HL-60 (cell line): ENCODE data around the gene MTNR1A.

Source experiments
- POLR2AphosphoS5 ChIP-seq: IDR thresholded peaks from 2 replicates; pipeline ENCODE4 v1.6.1; 2012; ENCODE audit warnings: low read depth
- TF ChIP-seq, protein P1 (sequence below): IDR thresholded peaks from 2 replicates; pipeline ENCODE4 v1.6.1; 2012; ENCODE audit warnings: low read depth; ENCODE audit not compliant: insufficient replicate concordance
- TF ChIP-seq, protein P2 (sequence below): IDR thresholded peaks from one replicate; pipeline ENCODE4 v1.5.1; 2011; ENCODE audit warnings: low read length, control low read depth, inconsistent platforms; ENCODE audit not compliant: insufficient read depth

DNA sequence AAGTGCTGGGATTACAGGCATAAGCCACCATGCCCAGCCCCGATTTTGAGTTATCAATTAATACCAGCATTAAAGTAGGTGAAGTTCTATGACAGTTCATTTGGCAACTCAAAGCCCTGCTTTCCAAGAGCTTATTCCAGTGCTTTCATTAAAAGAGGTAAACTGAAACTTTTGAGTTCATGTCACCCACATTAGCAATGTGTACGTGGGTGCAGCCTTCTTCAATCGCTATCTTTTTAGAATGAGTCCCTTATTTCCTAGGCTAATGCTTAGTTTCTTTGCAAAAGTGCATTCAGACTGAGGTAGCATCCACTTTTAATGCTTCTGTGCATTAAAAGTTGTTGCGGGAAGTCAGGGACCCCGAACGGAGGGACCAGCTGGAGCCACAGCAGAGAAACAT, 26.1 kb upstream of the MTNR1A start:
- no peak for TF ChIP-seq POLR2AphosphoS5
- TF ChIP-seq, protein P1, sequence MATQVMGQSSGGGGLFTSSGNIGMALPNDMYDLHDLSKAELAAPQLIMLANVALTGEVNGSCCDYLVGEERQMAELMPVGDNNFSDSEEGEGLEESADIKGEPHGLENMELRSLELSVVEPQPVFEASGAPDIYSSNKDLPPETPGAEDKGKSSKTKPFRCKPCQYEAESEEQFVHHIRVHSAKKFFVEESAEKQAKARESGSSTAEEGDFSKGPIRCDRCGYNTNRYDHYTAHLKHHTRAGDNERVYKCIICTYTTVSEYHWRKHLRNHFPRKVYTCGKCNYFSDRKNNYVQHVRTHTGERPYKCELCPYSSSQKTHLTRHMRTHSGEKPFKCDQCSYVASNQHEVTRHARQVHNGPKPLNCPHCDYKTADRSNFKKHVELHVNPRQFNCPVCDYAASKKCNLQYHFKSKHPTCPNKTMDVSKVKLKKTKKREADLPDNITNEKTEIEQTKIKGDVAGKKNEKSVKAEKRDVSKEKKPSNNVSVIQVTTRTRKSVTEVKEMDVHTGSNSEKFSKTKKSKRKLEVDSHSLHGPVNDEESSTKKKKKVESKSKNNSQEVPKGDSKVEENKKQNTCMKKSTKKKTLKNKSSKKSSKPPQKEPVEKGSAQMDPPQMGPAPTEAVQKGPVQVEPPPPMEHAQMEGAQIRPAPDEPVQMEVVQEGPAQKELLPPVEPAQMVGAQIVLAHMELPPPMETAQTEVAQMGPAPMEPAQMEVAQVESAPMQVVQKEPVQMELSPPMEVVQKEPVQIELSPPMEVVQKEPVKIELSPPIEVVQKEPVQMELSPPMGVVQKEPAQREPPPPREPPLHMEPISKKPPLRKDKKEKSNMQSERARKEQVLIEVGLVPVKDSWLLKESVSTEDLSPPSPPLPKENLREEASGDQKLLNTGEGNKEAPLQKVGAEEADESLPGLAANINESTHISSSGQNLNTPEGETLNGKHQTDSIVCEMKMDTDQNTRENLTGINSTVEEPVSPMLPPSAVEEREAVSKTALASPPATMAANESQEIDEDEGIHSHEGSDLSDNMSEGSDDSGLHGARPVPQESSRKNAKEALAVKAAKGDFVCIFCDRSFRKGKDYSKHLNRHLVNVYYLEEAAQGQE, result no peak
- TF ChIP-seq, protein P2, sequence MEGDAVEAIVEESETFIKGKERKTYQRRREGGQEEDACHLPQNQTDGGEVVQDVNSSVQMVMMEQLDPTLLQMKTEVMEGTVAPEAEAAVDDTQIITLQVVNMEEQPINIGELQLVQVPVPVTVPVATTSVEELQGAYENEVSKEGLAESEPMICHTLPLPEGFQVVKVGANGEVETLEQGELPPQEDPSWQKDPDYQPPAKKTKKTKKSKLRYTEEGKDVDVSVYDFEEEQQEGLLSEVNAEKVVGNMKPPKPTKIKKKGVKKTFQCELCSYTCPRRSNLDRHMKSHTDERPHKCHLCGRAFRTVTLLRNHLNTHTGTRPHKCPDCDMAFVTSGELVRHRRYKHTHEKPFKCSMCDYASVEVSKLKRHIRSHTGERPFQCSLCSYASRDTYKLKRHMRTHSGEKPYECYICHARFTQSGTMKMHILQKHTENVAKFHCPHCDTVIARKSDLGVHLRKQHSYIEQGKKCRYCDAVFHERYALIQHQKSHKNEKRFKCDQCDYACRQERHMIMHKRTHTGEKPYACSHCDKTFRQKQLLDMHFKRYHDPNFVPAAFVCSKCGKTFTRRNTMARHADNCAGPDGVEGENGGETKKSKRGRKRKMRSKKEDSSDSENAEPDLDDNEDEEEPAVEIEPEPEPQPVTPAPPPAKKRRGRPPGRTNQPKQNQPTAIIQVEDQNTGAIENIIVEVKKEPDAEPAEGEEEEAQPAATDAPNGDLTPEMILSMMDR, result no peak
